ENCODE data around the gene MLYCD. TPM values are rescaled to one million over a fixed set of nuclear protein-coding genes. Genes with fewer than 3 reads are reported as not detected.
A peak's percentile ranks its signal among the peaks of the same experiment; 100 is the strongest.

Gene MLYCD
- total RNA-seq, 2 experiments from 2014 or later, result 3.3 to 3.8 TPM

DNA sequence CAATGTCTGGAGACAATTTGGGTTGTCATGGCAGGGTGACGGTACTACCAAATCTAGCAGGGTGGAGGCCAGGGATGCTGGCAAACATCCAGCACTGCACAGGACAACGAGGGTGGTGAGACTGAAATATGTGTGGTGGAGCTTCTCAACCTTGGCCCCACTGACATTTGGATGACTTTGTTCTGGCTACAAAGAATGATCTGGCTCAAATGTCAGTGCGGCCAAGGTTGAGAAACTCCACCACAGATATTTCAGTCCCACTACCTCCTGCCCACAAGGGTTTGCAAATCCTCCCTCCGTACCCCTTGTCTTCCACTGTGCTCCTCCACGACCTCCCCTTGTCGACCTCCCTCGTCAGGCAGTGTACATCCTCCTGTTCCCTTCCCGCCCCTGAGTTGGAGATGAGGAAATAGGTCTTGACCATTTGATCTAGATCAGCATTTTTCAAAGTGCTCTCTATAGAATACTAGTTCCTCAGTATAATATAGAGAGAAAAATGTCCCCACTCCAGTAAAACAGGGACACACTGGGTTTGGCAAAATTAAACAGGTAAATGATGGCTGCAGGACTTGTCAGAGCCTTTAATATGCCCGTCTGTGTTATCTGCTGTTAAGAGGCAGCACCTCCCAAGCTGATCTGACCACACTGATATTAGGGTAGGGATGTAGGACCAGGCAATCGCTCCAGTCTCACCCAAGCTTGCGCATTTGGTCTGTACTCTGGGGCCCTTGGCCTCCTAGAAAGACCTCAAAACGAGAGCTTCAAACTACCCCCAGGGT, 60.9 kb downstream of the MLYCD start:
- peaks cover 7% of the 10 kb centered on the region for H3K27me3 Mint-ChIP-seq
- no peak overlapping the region for H3K4me3 Mint-ChIP-seq
- ATAC-seq (no peak), DNase-seq (no peak)
- ChIA-PET CTCF (interaction anchor here (0.9 to 1.1 kb wide), 2 partner anchors 26 to 54 kb away, joined by 3 read pairs; no protein-coding TSS in a partner anchor), POLR2A (no interaction called here)
- no peaks in the 10 kb centered on the region for H3K9me3 Mint-ChIP-seq (ENCODE audit: low read depth)
- intact Hi-C loops (cut with DNase I, micrococcal nuclease), result loop anchor here in 1 of 2 experiments (5.0 to 10.0 kb wide), 2 partner anchors 227 to 545 kb away; partner anchors contain the start of genes MEAK7 and TAF1C
- no peak overlapping the region for H3K27ac Mint-ChIP-seq
- no peaks in the 10 kb centered on the region for H3K36me3 Mint-ChIP-seq (ENCODE audit: low read depth)
- no peaks in the 10 kb centered on the region for H3K4me1 Mint-ChIP-seq

DNA sequence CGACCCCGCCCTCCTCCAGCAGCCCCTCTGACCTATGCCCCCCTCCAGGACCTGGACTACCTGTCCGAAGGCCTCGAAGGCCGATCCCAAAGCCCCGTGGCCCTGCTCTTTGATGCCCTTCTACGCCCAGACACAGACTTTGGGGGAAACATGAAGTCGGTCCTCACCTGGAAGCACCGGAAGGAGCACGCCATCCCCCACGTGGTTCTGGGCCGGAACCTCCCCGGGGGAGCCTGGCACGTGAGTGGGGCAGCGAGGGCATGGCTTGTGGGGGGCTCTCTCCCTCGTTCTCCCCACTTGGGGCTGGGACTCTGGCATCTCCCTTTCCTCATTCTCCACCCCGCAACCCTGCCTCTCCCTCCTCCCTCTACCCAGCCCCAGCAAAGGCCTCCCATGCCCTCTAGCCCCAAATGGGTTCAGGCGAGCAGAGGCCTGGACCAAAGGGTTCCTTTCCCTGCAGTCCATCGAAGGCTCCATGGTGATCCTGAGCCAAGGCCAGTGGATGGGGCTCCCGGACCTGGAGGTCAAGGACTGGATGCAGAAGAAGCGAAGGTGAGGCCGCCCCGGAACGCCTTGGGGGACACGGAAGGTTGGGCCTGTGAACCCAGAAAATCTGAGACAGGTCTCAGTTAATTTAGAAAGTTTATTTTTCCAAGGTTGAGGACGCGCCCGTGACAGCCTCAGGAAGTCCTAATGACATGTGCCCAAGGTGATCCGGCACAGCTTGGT, 61.8 kb downstream of the MLYCD start:
- intact Hi-C loops (cut with DNase I, micrococcal nuclease), result no loop called here
- DNase-seq (no peak), ATAC-seq (no peak)
- ChIA-PET CTCF (interaction anchor here (0.9 kb wide), 1 partner anchor 54 kb away, joined by 3 read pairs; no protein-coding TSS in a partner anchor), POLR2A (no interaction called here)
- no peaks in the 10 kb centered on the region for H3K9me3 Mint-ChIP-seq (ENCODE audit: low read depth)
- H3K4me1 Mint-ChIP-seq, result no peaks in the 10 kb centered on the region
- no peak overlapping the region for H3K4me3 Mint-ChIP-seq
- no peak overlapping the region for H3K27ac Mint-ChIP-seq
- peaks cover 2% of the 10 kb centered on the region for H3K27me3 Mint-ChIP-seq
- no peaks in the 10 kb centered on the region for H3K36me3 Mint-ChIP-seq (ENCODE audit: low read depth)

DNA sequence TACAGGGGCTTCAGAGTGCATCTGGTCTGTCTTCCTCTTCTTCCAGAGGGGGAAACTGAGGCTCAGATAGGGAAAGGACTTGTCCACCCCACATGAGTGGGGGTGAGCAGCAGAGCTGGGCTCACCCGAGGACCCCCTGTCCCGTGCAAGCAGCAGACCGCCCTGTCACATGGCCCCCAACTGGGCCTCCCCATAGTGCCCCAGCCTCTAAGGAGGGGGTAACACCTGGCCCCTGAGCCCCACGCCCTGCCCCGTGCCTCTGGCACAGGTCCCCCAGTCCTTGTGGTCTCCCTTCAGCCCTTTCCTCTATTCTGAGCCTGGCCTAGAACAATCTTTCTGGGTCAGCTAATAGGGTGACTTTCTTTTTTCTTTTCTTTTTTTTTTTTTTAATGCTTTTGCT, 62.7 kb downstream of the MLYCD start:
- Mint-ChIP-seq H3K36me3 (ENCODE audit: low read depth) (no peaks in the 10 kb centered on the region), H3K4me3 (no peak overlapping the region), H3K9me3 (ENCODE audit: low read depth) (no peaks in the 10 kb centered on the region), H3K27me3 (no peaks in the 10 kb centered on the region), H3K4me1 (no peaks in the 10 kb centered on the region), H3K27ac (no peak overlapping the region)
- ATAC-seq, result no peak
- POLR2A ChIA-PET, result no interaction called here
- CTCF ChIA-PET, result no interaction called here
- DNase-seq, result no peak
- intact Hi-C loops (cut with DNase I, micrococcal nuclease), result no loop called here

DNA sequence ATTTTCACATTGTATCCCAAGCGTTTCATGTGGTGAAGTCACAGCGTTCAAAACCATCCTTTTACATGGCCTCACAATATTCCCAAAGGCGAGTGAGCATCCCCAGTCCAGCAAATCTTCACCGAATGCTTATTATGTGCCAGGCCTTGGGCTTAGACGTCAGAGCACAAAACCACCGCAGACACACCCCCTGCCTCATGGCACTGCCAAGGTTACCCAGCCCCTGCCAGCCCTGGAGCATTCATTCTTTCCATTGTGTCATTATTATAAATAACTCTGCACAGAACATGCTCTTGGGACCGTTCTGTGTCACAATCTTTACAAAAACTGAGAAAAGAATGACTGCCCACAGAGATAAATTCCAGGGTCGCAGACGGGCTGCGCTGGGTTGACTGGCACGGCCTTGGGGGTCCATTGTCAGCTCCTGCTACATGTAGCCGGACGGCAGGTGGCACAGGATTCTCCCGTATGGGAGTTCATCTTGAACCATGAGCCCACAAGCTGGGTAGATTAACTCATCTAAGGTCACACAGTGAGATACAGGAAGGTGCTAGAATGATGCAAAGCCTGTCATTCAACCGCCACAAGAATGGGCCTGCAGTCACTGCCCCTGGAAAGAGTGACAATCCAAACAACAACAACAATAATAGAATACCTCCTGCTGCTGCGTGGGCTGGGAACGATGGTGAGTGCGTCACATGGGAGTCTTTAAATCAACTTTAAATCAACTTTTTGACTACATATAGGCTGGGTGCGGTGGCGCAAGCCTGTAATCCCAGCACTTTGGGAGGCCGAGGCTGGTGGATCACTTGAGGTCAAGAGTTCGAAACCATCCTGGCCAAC, 64.6 kb downstream of the MLYCD start:
- no peaks in the 10 kb centered on the region for H3K9me3 Mint-ChIP-seq (ENCODE audit: low read depth)
- POLR2A ChIA-PET, result no interaction called here
- H3K4me3 Mint-ChIP-seq, result no peak overlapping the region
- CTCF ChIA-PET, result no interaction called here
- H3K36me3 Mint-ChIP-seq (ENCODE audit: low read depth), result no peaks in the 10 kb centered on the region
- DNase-seq (no peak), ATAC-seq (no peak)
- intact Hi-C loops (cut with DNase I, micrococcal nuclease), result no loop called here
- H3K27ac Mint-ChIP-seq, result no peak overlapping the region
- no peaks in the 10 kb centered on the region for H3K4me1 Mint-ChIP-seq
- peaks cover 3% of the 10 kb centered on the region for H3K27me3 Mint-ChIP-seq

DNA sequence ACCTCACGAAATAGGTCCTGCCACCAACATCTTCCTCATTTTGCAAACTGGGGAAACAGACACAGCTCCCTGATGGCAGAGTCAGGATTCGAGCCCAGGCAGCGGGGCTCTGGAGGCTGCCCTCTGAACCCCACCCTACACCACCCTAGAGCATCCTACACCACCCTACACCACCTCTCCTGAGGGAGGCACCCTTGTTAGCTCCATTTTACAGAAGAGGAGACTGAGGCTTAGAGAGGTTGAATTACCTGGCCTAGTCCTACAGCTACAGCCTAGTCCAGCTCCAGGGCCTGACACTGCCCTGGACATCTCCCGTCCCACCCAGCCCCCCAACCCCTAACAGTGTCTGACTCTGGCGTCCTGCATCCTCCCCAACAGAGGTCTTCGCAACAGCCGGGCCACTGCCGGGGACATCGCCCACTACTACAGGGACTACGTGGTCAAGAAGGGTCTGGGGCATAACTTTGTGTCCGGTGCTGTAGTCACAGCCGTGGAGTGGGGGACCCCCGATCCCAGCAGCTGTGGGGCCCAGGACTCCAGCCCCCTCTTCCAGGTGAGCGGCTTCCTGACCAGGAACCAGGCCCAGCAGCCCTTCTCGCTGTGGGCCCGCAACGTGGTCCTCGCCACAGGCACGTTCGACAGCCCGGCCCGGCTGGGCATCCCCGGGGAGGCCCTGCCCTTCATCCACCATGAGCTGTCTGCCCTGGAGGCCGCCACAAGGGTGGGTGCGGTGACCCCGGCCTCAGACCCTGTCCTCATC, 65.9 kb downstream of the MLYCD start:
- no peaks in the 10 kb centered on the region for H3K9me3 Mint-ChIP-seq (ENCODE audit: low read depth)
- DNase-seq, result no peak
- CTCF ChIA-PET, result interaction anchor here (1.0 kb wide), 1 partner anchor 11 kb away, joined by 3 read pairs; no protein-coding TSS in a partner anchor
- H3K27me3 Mint-ChIP-seq, result peaks cover 10% of the 10 kb centered on the region
- H3K36me3 Mint-ChIP-seq (ENCODE audit: low read depth), result no peaks in the 10 kb centered on the region
- intact Hi-C loops (cut with DNase I, micrococcal nuclease), result no loop called here
- POLR2A ChIA-PET, result no interaction called here
- no peak overlapping the region for H3K27ac Mint-ChIP-seq
- ATAC-seq, result no peak
- H3K4me1 Mint-ChIP-seq, result no peaks in the 10 kb centered on the region
- no peak overlapping the region for H3K4me3 Mint-ChIP-seq

DNA sequence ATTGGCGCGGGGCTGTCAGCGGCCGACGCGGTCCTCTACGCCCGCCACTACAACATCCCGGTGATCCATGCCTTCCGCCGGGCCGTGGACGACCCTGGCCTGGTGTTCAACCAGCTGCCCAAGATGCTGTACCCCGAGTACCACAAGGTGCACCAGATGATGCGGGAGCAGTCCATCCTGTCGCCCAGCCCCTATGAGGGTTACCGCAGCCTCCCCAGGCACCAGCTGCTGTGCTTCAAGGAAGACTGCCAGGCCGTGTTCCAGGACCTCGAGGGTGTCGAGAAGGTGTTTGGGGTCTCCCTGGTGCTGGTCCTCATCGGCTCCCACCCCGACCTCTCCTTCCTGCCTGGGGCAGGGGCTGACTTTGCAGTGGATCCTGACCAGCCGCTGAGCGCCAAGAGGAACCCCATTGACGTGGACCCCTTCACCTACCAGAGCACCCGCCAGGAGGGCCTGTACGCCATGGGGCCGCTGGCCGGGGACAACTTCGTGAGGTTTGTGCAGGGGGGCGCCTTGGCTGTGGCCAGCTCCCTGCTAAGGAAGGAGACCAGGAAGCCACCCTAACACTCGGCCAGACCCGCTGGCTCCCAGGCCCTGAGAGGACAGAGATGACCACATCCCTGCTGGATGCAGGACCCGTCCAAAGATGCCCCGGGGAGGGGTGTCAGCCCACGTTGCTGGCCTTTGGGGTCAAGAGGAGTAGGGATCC, 66.7 kb downstream of the MLYCD start:
- Mint-ChIP-seq H3K4me1 (no peaks in the 10 kb centered on the region), H3K9me3 (ENCODE audit: low read depth) (no peaks in the 10 kb centered on the region), H3K27me3 (peaks cover 12% of the 10 kb centered on the region), H3K36me3 (ENCODE audit: low read depth) (no peaks in the 10 kb centered on the region), H3K4me3 (no peak overlapping the region), H3K27ac (no peak overlapping the region)
- POLR2A ChIA-PET, result no interaction called here
- ATAC-seq, result no peak
- CTCF ChIA-PET, result interaction anchor here (1.0 kb wide), 1 partner anchor 12 kb away, joined by 3 read pairs; no protein-coding TSS in a partner anchor
- intact Hi-C loops (cut with DNase I, micrococcal nuclease), result no loop called here
- DNase-seq, result no peak

DNA sequence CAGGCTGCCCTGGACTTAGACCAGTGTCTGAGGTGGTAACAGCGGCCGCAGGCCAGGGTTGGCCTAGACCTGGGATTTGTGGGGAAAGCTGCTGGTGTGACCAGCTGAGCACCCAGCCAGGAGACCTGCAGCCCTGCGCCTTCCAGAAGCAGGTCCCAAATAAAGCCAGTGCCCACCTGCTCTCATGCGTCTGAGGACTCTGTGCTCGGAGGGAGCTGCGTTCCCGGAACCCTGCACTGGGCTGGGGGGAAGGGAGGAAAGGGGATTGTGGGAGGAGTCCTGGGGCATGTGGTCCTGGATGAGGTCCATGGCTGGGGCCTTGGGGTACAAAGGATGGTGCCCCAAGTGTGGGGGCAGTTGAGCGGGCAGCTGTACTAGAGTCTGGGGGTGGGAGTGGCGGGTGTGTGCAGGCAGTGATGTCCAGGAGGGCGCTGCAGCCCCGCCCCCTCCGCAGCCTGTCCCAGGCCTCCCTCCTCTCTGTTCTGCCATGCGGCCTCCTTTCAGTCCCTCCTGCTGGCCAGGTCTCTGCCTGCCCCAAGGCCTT, 67.3 kb downstream of the MLYCD start:
- CTCF ChIA-PET, result no interaction called here
- no peak for ATAC-seq
- intact Hi-C loops (cut with DNase I, micrococcal nuclease), result no loop called here
- DNase-seq, result no peak
- Mint-ChIP-seq H3K36me3 (ENCODE audit: low read depth) (no peaks in the 10 kb centered on the region), H3K27ac (no peak overlapping the region), H3K27me3 (peaks cover 12% of the 10 kb centered on the region), H3K4me3 (no peak overlapping the region), H3K9me3 (ENCODE audit: low read depth) (no peaks in the 10 kb centered on the region), H3K4me1 (no peaks in the 10 kb centered on the region)
- POLR2A ChIA-PET, result no interaction called here

DNA sequence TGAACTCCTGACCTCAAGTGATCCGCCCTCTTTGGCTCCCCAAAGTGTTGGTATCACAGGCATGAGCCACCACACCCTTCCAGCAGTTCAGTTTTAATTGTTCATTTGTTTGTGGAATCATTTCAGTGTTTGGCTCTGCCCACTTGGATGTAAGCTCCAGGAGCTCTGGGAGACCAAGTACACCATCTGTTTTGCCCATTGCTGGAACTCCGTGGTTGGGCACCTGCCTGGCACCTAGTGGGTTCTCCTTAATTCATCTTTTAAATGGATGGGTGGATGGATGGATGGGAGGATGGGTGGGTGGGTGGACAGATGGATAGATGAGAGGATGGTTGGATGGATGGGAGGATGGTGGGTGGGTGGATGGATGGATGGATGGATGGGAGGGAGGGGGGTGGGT, 68.2 kb downstream of the MLYCD start:
- CTCF ChIA-PET, result no interaction called here
- H3K27me3 Mint-ChIP-seq, result peaks cover 16% of the 10 kb centered on the region

DNA sequence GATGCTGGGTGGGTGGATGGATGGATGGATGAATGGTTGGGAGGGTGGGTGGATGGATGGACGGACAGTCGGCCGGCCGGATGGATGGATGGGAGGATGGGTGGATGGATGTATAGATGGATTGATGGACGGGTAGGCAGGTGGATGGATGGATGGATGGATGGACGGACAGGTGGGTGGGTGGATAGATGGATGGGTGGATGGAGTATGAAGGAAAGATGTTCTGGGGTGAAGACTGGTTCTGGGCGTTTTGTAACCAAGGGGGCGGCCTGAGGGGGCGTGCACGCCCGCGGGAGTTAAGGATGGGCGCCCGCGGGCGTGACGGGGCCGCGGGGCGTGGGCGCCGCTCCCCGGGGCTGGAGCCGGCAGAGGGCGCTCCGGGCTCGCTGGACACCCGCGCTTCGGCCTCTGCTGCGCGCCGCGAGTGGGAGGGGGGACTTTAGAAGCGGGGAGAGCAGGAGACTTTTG, 69.0 kb downstream of the MLYCD start, which contains the start of gene NECAB2:
NECAB2 (plus strand) TSS at position 407 of the 468 bp plus-strand sequence. CDS start 405 bp downstream, outside the sequence.
- DNase-seq (peak; percentile 44), ATAC-seq (peak; percentile 42)
- POLR2A ChIA-PET, result no interaction called here
- Mint-ChIP-seq H3K27ac (no peak within 1 kb of the TSS), H3K4me1 (no peaks in the 10 kb centered on the region), H3K36me3 (ENCODE audit: low read depth) (no peaks in the 10 kb centered on the region), H3K9me3 (ENCODE audit: low read depth) (no peaks in the 10 kb centered on the region), H3K4me3 (no peak within 1 kb of the TSS), H3K27me3 (peaks cover 16% of the 10 kb centered on the region)
- intact Hi-C loops (cut with DNase I, micrococcal nuclease), result loop anchor here in 1 of 2 experiments (1.0 kb wide), 1 partner anchor 97 kb away; no protein-coding TSS in a partner anchor
- CTCF ChIA-PET, result no interaction called here

More for the DNA sequence above, 68.2 kb downstream of the MLYCD start:
- no peaks in the 10 kb centered on the region for H3K9me3 Mint-ChIP-seq (ENCODE audit: low read depth)
- no peaks in the 10 kb centered on the region for H3K36me3 Mint-ChIP-seq (ENCODE audit: low read depth)
- DNase-seq (no peak), ATAC-seq (no peak)
- H3K4me1 Mint-ChIP-seq, result no peaks in the 10 kb centered on the region
- intact Hi-C loops (cut with DNase I, micrococcal nuclease), result no loop called here
- H3K27ac Mint-ChIP-seq, result no peak overlapping the region
- POLR2A ChIA-PET, result no interaction called here
- H3K4me3 Mint-ChIP-seq, result no peak overlapping the region

DNA sequence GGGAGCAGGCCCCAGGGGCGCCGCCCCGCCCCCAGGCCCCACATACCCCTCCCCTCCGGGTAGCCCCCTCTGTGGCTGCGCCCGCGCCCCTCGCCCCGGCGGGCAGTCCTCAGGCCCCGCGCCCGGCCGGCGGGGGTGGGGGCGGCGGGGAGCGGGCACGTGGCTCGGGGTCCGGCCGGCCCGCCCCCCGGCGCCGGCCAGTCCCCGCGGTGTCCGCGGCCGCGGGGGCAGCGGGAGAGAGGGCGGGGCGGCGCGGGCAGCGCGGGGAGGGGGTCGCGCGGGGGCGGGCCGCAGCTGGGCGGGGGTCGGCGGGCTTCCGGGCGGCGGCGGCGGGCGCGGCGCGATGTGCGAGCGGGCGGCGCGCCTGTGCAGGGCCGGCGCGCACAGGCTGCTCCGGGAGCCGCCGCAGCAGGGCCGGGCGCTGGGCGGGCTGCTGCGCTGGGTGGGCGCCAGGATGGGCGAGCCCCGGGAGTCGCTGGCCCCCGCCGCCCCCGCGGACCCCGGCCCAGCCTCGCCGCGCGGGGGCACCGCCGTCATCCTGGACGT, 69.5 kb downstream of the MLYCD start:
- Mint-ChIP-seq H3K36me3 (ENCODE audit: low read depth) (no peaks in the 10 kb centered on the region), H3K27me3 (peaks cover 16% of the 10 kb centered on the region), H3K27ac (no peak overlapping the region), H3K4me1 (no peaks in the 10 kb centered on the region), H3K4me3 (no peak overlapping the region), H3K9me3 (ENCODE audit: low read depth) (no peaks in the 10 kb centered on the region)
- no peak for DNase-seq
- ChIA-PET POLR2A (no interaction called here), CTCF (no interaction called here)
- ATAC-seq, result no peak
- intact Hi-C loops (cut with DNase I, micrococcal nuclease), result loop anchor here in 1 of 2 experiments (1.0 kb wide), 1 partner anchor 97 kb away; no protein-coding TSS in a partner anchor
